ENCODE results near the gene PACS1.

The PACS1 gene

DNA sequence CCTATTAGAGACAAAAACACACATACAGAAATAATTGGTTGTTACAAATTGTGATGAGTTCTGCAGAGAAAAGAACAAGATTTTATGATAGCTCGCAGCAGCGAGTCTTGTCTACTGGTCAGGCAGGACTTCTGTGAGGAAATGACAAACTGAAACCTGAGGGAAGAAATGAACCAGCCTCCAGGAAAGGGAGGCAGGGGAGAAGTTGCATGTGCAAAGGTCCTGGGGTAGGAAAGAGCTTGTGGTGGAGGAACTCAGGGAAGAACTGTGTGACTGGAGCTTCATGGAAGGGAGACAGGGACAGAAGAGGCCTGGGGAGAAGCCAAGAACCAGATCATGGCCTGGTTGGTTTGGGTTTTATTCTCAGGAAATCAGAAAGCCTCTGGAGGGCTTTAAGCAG lies 189.2 kb downstream of the PACS1 start:
- DNase-seq (ENCODE audit: low read depth), result no peak

DNA sequence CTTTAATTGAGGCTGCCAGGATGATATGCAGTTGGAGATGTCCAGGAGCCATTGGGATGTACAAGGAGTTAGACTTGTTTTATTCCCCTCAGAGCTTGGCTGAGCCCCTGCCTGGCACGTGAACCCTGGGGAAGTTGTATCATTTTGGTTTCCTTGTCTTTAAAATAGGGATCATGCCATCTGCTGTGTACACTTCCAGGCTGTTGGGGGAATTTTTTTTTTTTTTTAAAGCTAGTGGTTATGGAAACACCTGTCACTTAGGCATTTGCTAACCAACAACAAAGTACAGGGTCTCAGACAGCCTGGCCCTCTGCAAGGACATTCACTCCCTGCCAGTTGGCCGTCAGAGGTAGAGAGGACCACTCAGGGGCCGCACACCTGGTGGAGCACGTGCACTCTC lies 189.9 kb downstream of the PACS1 start:
- DNase-seq (ENCODE audit: low read depth), result no peak

- no peak for DNase-seq (ENCODE audit: low read depth)
Observed at GRCh38 chr11:66261578-66261977, 191.5 kb downstream of the PACS1 start.

- DNase-seq (ENCODE audit: low read depth), result no peak
Observed at GRCh38 chr11:66262191-66262590, 192.1 kb downstream of the PACS1 start.

GRCh38 chr11:66262696-66263095 lies 192.6 kb downstream of the PACS1 start:
- DNase-seq (ENCODE audit: low read depth), result no peak

DNA sequence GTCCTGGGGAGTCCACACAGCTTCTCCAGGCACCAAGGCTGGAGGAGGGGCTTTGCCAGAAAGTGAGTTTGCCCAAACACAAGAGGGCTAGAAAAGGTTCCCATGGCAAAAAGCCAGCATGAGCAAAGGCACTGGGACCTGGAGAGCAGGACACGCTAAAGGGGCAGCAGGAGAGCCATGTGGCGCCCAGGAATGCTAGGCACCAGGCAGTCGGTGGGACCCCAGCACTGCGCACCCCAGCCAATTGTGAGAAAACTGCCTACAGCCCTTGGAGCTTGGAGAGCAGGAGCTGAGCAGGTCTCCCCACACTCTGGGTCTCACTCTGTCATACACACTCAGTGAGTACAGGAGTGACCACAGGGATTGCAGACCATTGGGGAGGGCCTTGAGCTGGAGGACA lies 193.2 kb downstream of the PACS1 start:
- DNase-seq (ENCODE audit: low read depth), result no peak

DNA sequence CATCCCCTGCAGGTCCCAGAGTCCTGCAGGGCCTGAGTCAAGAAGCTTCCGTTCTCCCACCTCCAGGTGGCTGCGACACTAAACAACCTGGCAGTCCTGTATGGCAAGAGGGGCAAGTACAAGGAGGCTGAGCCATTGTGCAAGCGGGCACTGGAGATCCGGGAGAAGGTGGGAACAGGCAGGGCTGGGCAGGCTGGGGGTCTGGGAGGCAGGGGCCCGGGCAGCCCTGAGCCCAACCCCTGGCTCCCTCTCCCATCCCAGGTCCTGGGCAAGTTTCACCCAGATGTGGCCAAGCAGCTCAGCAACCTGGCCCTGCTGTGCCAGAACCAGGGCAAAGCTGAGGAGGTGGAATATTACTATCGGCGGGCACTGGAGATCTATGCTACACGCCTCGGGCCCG lies 193.7 kb downstream of the PACS1 start:
- no peak for DNase-seq (ENCODE audit: low read depth)

GRCh38 chr11:66264383-66264782 lies 194.3 kb downstream of the PACS1 start:
- no peak for DNase-seq (ENCODE audit: low read depth)

- DNase-seq (ENCODE audit: low read depth), result no peak
Observed at GRCh38 chr11:66264914-66265313, 194.8 kb downstream of the PACS1 start.

- DNase-seq (ENCODE audit: low read depth), result no peak
Observed at GRCh38 chr11:66265531-66266377, 195.7 kb downstream of the PACS1 start.

DNA sequence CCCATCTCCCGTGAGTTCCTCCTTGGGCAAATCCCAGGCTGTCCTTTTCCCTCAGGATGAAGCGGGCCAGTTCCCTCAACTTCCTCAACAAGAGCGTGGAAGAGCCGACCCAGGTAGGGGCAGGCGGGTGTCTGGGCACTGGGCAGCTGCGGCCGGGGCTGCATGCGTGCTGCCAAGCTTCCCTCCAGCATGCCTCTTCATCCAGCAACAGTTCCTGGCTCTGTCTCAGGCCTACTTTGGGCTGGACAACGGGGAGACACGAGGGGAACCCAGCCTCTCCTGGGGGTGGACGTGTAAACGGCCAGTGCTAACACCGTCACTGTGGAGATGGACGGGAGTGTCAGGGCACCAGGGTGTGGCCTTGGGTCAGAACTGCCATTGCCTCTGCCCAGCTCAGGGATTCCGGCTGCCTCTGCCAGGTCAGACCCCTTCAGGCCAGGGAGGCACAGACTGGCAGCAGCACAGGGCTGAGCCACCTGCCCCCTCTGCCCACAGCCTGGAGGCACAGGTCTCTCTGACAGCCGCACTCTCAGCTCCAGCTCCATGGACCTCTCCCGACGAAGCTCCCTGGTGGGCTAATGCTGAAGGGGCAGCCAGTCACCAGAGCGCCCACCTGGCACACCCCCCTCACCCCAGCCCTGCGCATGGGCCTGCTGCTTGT lies 196.4 kb downstream of the PACS1 start:
- DNase-seq (ENCODE audit: low read depth), result no peak

DNA sequence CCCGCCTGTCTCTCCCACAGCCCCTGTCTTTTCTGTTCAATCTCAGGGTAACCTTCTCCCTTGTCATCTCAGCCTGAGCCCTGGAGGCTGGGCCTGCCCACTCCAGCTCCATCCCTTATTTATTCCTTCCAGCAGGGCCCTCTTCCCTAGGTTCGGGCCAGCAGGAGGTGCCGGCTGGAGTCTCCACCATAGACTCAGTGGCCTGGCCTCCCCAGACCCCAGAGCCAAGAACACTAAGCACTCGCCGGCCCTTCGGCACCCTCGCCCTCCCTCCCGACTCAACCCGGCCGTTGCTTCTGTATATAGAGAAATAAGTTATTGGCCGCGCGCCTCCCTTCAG lies 196.9 kb downstream of the PACS1 start:
- no peak for DNase-seq (ENCODE audit: low read depth)

- DNase-seq (ENCODE audit: low read depth), result peak; percentile 80
Observed at GRCh38 chr11:66267379-66268243, 197.5 kb downstream of the PACS1 start.

DNA sequence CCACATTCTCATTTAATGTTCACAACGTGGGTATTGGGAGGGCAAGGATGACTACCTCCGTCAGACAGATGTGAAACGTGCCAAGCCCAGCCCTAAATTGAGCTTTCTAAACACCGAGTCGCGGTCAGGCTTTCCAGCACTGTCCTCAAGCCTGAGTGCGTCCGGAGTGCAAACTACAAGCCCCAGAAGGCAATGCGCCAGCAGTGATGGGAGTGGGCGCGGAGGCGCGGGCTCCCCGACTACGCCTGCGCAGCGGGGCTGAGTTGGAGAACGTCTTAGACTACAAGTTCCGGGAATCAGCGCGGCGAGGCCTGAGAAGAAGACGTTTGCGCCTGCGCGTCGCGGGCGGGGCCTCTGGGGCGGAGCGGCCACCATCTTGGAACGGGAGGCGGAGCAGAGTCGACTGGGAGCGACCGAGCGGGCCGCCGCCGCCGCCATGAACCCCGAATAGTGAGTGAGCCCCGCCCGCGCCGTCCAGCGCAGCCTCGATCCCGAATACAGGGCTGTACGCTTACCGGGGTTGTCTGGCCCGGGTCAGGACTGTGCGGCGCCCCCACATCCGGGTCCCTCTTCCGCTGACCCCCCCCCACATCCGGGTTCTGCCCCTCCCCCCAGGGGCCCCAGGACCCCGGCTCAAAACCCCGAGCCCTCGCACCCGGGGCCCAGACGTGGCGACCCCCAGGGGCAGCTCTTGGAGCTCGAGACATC lies 198.3 kb downstream of the PACS1 start, which contains the start of gene RAB1B:
Gene RAB1B (plus strand): TSS at position 396 of the 708 bp plus-strand sequence. CDS start 41 bp downstream, at position 437.
- peak; percentile 100 for DNase-seq (ENCODE audit: low read depth)

DNA sequence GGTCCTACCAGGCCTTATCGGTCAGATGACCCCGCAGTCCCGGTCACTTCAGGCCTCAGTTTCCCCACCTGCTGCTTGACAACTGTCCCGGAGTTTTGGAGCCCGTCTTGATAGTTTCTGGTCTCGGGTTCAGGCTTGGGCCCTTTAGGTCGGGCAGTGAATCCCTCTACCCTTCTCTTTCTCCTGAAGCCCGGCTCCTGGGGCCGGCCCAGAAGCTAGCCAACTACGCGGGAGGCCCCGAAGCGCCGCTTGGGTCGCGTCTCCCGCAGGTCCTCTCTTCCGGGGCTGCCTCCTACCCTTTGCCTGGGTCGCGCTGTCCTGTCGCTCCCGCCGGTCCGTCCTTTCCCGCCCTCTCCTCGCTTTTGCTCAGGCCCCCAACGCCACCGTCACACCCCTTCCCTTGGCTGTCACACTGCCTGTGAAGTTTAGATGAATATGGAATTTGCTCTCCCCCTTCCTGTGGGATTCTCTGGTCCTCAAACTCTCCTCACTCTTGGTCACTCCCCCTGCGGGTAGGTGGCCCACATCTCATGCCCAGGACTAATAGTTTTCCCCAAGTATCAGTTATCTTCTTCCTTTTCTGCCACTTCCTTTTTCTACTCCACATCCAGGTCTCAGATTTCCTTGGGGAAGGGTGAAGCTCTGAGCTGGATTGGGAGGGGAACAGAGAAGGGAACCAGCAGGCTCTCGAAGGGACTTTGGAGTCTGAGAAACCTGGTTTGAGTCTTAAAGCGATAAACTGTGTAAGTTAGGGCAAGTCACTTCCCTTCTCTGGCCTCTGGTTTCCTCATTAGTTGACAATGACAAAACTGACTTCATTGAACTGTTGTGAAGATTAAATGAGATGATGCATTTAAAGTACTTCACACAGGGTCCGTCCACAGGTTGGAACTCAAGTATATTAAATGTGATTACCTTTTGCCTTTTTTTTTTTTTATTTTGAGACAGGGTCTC lies 199.2 kb downstream of the PACS1 start:
- no peak for DNase-seq (ENCODE audit: low read depth)

GRCh38 chr11:66271816-66272215 lies 201.7 kb downstream of the PACS1 start:
- no peak for DNase-seq (ENCODE audit: low read depth)

DNA sequence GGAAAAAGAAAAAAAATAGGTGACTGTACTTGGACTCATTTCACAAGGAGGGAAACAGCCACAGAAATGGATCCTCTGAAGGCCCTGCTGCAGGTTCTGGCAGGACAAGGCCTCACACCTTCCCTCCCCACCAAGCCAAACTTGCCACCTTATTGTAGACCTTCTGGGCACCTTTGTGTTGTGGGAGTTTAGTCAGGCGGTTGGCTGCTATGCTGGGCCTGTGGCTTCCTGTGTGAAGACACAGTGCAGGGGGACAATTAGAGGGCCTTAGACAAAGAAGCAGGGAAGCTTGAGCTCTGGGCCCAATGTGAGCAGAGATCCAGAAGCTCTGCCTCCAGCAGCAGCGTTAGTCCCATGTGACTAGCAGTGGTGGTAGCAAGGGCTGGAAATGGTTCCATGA lies 202.5 kb downstream of the PACS1 start:
- no peak for DNase-seq (ENCODE audit: low read depth)

GRCh38 chr11:66274219-66274618 lies 204.1 kb downstream of the PACS1 start:
- no peak for DNase-seq (ENCODE audit: low read depth)

GRCh38 chr11:66275396-66275795 lies 205.3 kb downstream of the PACS1 start:
- DNase-seq (ENCODE audit: low read depth), result no peak

DNA sequence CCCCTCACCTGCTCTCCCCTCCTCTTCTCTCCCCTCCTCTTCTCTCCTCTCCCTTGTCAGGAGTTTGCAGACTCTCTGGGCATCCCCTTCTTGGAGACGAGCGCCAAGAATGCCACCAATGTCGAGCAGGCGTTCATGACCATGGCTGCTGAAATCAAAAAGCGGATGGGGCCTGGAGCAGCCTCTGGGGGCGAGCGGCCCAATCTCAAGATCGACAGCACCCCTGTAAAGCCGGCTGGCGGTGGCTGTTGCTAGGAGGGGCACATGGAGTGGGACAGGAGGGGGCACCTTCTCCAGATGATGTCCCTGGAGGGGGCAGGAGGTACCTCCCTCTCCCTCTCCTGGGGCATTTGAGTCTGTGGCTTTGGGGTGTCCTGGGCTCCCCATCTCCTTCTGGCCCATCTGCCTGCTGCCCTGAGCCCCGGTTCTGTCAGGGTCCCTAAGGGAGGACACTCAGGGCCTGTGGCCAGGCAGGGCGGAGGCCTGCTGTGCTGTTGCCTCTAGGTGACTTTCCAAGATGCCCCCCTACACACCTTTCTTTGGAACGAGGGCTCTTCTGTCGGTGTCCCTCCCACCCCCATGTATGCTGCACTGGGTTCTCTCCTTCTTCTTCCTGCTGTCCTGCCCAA lies 206.0 kb downstream of the PACS1 start:
- no peak for DNase-seq (ENCODE audit: low read depth)
